MCF 10A (cell line): Measurements from ENCODE around the gene C1orf198. TPM values are rescaled to one million over a fixed set of nuclear protein-coding genes. Genes with fewer than 3 reads are reported as not detected.

Source experiments
- BruUV-seq: library from RNA; stranded (reverse); fragments of 400-500 nt; replicated peaks from 2 replicates; lab custom pipeline; 2021; lab: Mats Ljungman, UMichigan
- CTCF ChIA-PET: fragments of 300-600 bp; sonication (Branson Sonifier 250); formaldehyde crosslinking; extraction: SDS; loops from one replicate; lab custom pipeline; 2021; ENCODE audit warnings: antibody characterized with exemption, inconsistent platforms; lab: Yijun Ruan, JAX
- POLR2A ChIA-PET: fragments of 300-600, 350-650 bp; sonication (Branson Sonifier 250); formaldehyde crosslinking; extraction: SDS; loops from one replicate; lab custom pipeline; 2020; ENCODE audit warnings: antibody characterized with exemption, inconsistent platforms; lab: Yijun Ruan, JAX
- DNase-seq: peaks from one replicate; pipeline ENCODE4 v3.0.0-alpha.2; 2018; ENCODE audit not compliant: unreplicated experiment
- H3K27ac Mint-ChIP-seq: one replicate; pipeline ENCODE4 v1.8.0; 2022; ENCODE audit warnings: mild to moderate bottlenecking, low read depth, mixed read lengths; ENCODE audit not compliant: unreplicated experiment
- H3K27me3 Mint-ChIP-seq: one replicate; pipeline ENCODE4 v1.8.0; 2022; ENCODE audit warnings: mixed read lengths; ENCODE audit not compliant: insufficient read depth, unreplicated experiment
- H3K36me3 Mint-ChIP-seq: one replicate; pipeline ENCODE4 v1.8.0; 2022; ENCODE audit warnings: mild to moderate bottlenecking, moderate library complexity, mixed read lengths; ENCODE audit not compliant: insufficient read depth, unreplicated experiment
- H3K4me1 Mint-ChIP-seq: one replicate; pipeline ENCODE4 v1.8.0; 2022; ENCODE audit warnings: mixed read lengths; ENCODE audit not compliant: insufficient read depth, unreplicated experiment
- H3K4me3 Mint-ChIP-seq: one replicate; pipeline ENCODE4 v1.8.0; 2022; ENCODE audit warnings: mild to moderate bottlenecking, moderate library complexity, mixed read lengths; ENCODE audit not compliant: unreplicated experiment
- H3K9me3 Mint-ChIP-seq: one replicate; pipeline ENCODE4 v1.8.0; 2022; ENCODE audit warnings: mixed read lengths; ENCODE audit not compliant: unreplicated experiment
- CTCF ChIP-seq: fragments of 200-600 bp; IDR thresholded peaks from one replicate; pipeline ENCODE4 v1.8.0; 2022; ENCODE audit warnings: antibody characterized with exemption, mild to moderate bottlenecking; ENCODE audit not compliant: unreplicated experiment
- intact Hi-C: fragments of 100-400 bp; cut with micrococcal nuclease; formaldehyde crosslinking; loops from 2 replicates; pipeline ENCODE4 v1.14.1; 2022
- total RNA-seq: library from RNA; stranded (reverse); gene quantifications from 2 replicates; pipeline ENCODE4 v1.2.3, GENCODE V29; 2022

The C1orf198 gene
- total RNA-seq, 1 experiment from 2014 or later: 13.7 TPM

GRCh38 chr1:230808281-230808872 is 59.9 kb downstream of the C1orf198 start:
- no peak for TF ChIP-seq CTCF
- peaks cover 35% of the 10 kb centered on the region for H3K27me3 Mint-ChIP-seq
- no peaks in the 10 kb centered on the region for H3K36me3 Mint-ChIP-seq
- H3K4me3 Mint-ChIP-seq: no peak overlapping the region
- H3K9me3 Mint-ChIP-seq: peaks cover 12% of the 10 kb centered on the region
- no peak overlapping the region for H3K27ac Mint-ChIP-seq
- POLR2A ChIA-PET: interaction anchor here (0.7 to 1.7 kb wide), 3 partner anchors 17 to 529 kb away, joined by 3 read pairs; partner anchors contain the start of genes EXOC8 and SPRTN
- no peak for DNase-seq
- intact Hi-C loops: no loop called here
- H3K4me1 Mint-ChIP-seq: no peaks in the 10 kb centered on the region
- CTCF ChIA-PET: interaction anchor here (0.5 to 5.9 kb wide), 3 partner anchors 9 to 89 kb away, joined by 3 to 43 read pairs (median 3); no protein-coding TSS in a partner anchor
- no TSS peak for BruUV-seq

- TF ChIP-seq CTCF: no peak
- H3K27me3 Mint-ChIP-seq: peaks cover 35% of the 10 kb centered on the region
- DNase-seq: no peak
- H3K27ac Mint-ChIP-seq: no peak overlapping the region
- BruUV-seq: no TSS peak
- ChIA-PET CTCF (interaction anchor here (0.5 to 5.9 kb wide), 5 partner anchors 9 to 552 kb away, joined by 3 to 43 read pairs (median 3); no protein-coding TSS in a partner anchor), POLR2A (interaction anchor here (0.5 to 1.7 kb wide), 5 partner anchors 17 to 265 kb away, joined by 3 read pairs; no protein-coding TSS in a partner anchor)
- H3K4me1 Mint-ChIP-seq: no peaks in the 10 kb centered on the region
- no peaks in the 10 kb centered on the region for H3K36me3 Mint-ChIP-seq
- no peak overlapping the region for H3K4me3 Mint-ChIP-seq
- H3K9me3 Mint-ChIP-seq: peaks cover 5% of the 10 kb centered on the region
- intact Hi-C loops: no loop called here
These were observed 60.6 kb downstream of the C1orf198 start for GRCh38 chr1:230807561-230808280.

GRCh38 chr1:230807029-230807428 is 61.3 kb downstream of the C1orf198 start:
- no TSS peak for BruUV-seq
- H3K9me3 Mint-ChIP-seq: no peaks in the 10 kb centered on the region
- ChIA-PET CTCF (interaction anchor here (0.6 to 5.9 kb wide), 4 partner anchors 9 to 553 kb away, joined by 3 to 43 read pairs (median 3); no protein-coding TSS in a partner anchor), POLR2A (interaction anchor here (0.5 to 1.7 kb wide), 3 partner anchors 28 to 266 kb away, joined by 3 read pairs; no protein-coding TSS in a partner anchor)
- peaks cover 38% of the 10 kb centered on the region for H3K27me3 Mint-ChIP-seq
- no peak overlapping the region for H3K27ac Mint-ChIP-seq
- no peak for DNase-seq
- intact Hi-C loops: no loop called here
- H3K36me3 Mint-ChIP-seq: no peaks in the 10 kb centered on the region
- no peaks in the 10 kb centered on the region for H3K4me1 Mint-ChIP-seq
- H3K4me3 Mint-ChIP-seq: no peak overlapping the region
- TF ChIP-seq CTCF: no peak

GRCh38 chr1:230806552-230806951 is 61.8 kb downstream of the C1orf198 start:
- no peaks in the 10 kb centered on the region for H3K36me3 Mint-ChIP-seq
- intact Hi-C loops: no loop called here
- H3K9me3 Mint-ChIP-seq: no peaks in the 10 kb centered on the region
- no peak for DNase-seq
- H3K4me1 Mint-ChIP-seq: no peaks in the 10 kb centered on the region
- H3K27me3 Mint-ChIP-seq: peaks cover 43% of the 10 kb centered on the region
- CTCF ChIA-PET: interaction anchor here (0.7 kb wide), 2 partner anchors 9 to 147 kb away, joined by 3 read pairs; no protein-coding TSS in a partner anchor
- POLR2A ChIA-PET: interaction anchor here (0.6 to 0.9 kb wide), 2 partner anchors 14 to 125 kb away, joined by 3 read pairs; no protein-coding TSS in a partner anchor
- no peak overlapping the region for H3K27ac Mint-ChIP-seq
- H3K4me3 Mint-ChIP-seq: no peak overlapping the region
- no TSS peak for BruUV-seq
- no peak for TF ChIP-seq CTCF
